K562 (cell line): Measurements from ENCODE around the gene EGFR. TPM values are rescaled to one million over a fixed set of nuclear protein-coding genes. Genes with fewer than 3 reads are reported as not detected.

Experiments used
- ATAC-seq: fragments of 200-7000 bp; cut with Tn5 transposase; 3 replicates; pipeline ENCODE4 v1.9.1; 2020; ENCODE audit warnings: moderate library complexity
- BruUV-seq: library from RNA; stranded (reverse); fragments of 400-500 nt; replicated peaks from 2 replicates; lab custom pipeline; 2021; lab: Mats Ljungman, UMichigan
- CTCF ChIA-PET: fragments of 300-600 bp; formaldehyde crosslinking; extraction: SDS; loops from one replicate; lab custom pipeline; 2021; ENCODE audit warnings: low intra/inter-chr PET ratio; lab: Yijun Ruan, JAX
- POLR2A ChIA-PET: fragments of 300-600, 350-650 bp; sonication (Branson Sonifier 250); formaldehyde crosslinking; extraction: SDS; loops from one replicate; lab custom pipeline; 2021; ENCODE audit warnings: antibody characterized with exemption, inconsistent platforms; lab: Yijun Ruan, JAX
- DNase-seq, 4 experiments: peaks; one replicate each; pipeline versions ENCODE4 v3.0.0 to v3.0.0-alpha.2; 2011 to 2018; ENCODE audit warnings: low spot score in 3 of 4, mixed read lengths in 3 of 4; ENCODE audit errors: extremely low read depth in 1 of 4
- FAIRE-seq: peaks from 2 replicates; lab custom pipeline; 2011; peaks lifted over from hg19 to GRCh38; lab: Jason Lieb, UNC
- H2AFZ ChIP-seq: 2 replicates; pipeline ENCODE4 v1.6.0; 2011; ENCODE audit warnings: low read depth, low read length, control low read depth, inconsistent platforms
- H3K27ac ChIP-seq: fragments of 200-600 bp; 3 replicates; pipeline ENCODE4 v1.8.0; 2011; ENCODE audit warnings: low read depth, mild to moderate bottlenecking, control low read depth, inconsistent platforms, low read length, moderate library complexity, mixed read lengths; ENCODE audit errors: extremely low read depth
- H3K27me3 ChIP-seq, 2 experiments: fragments of 300-600 bp in 1 of 2; 2 replicates in 1 of 2; 3 replicates in 1 of 2; pipeline versions ENCODE4 v1.6.0 to v1.8.0; 2011; ENCODE audit warnings: inconsistent platforms in 2 of 2, low read length in 2 of 2, mild to moderate bottlenecking in 1 of 2, mixed read lengths in 1 of 2, moderate library complexity in 1 of 2; ENCODE audit not compliant: control insufficient read depth in 2 of 2, insufficient read depth in 2 of 2
- H3K36me3 ChIP-seq: fragments of 300-600 bp; 3 replicates; pipeline ENCODE4 v1.8.0; 2011; ENCODE audit warnings: mild to moderate bottlenecking, low read length, inconsistent platforms; ENCODE audit not compliant: control insufficient read depth, insufficient read depth
- H3K4me1 ChIP-seq, 2 experiments: fragments of 200-600 bp in 1 of 2; replicated peaks in 1 of 2; 2 replicates in 1 of 2; 3 replicates in 1 of 2; pipeline versions ENCODE4 v1.5.1 to v1.8.0; 2011; ENCODE audit warnings: inconsistent platforms in 2 of 2, low read length in 2 of 2, mild to moderate bottlenecking in 1 of 2, mixed read lengths in 1 of 2, moderate library complexity in 1 of 2; ENCODE audit not compliant: control insufficient read depth in 2 of 2, insufficient read depth in 2 of 2
- H3K4me2 ChIP-seq: 2 replicates; pipeline ENCODE4 v1.6.1; 2011; ENCODE audit warnings: low read length, control low read depth, inconsistent platforms, mixed read lengths; ENCODE audit not compliant: insufficient read depth
- H3K4me3 ChIP-seq: fragments of 200-600 bp; sonication (generic), shearing (Covaris generic); 2 replicates; pipeline ENCODE4 v1.5.1; 2016; ENCODE audit warnings: control low read depth, inconsistent platforms
- H3K79me2 ChIP-seq: fragments of 200-600 bp; 3 replicates; pipeline ENCODE4 v1.8.0; 2011; ENCODE audit warnings: low read length, inconsistent platforms; ENCODE audit not compliant: control insufficient read depth, insufficient read depth
- H3K9ac ChIP-seq, 2 experiments: 2 replicates each; pipeline versions ENCODE4 v1.6.0 to v1.6.1; 2011; ENCODE audit warnings: low read depth in 2 of 2, low read length in 2 of 2, control low read depth in 1 of 2, inconsistent platforms in 1 of 2, mild to moderate bottlenecking in 1 of 2, mixed read lengths in 1 of 2; ENCODE audit not compliant: insufficient read depth in 1 of 2
- H3K9me1 ChIP-seq: one replicate; pipeline ENCODE4 v1.6.0; 2011; ENCODE audit warnings: inconsistent platforms, mild to moderate bottlenecking, low read length, moderate library complexity; ENCODE audit not compliant: control insufficient read depth, insufficient read depth
- H3K9me3 ChIP-seq: replicated peaks from 2 replicates; pipeline ENCODE4 v1.5.1; 2011; ENCODE audit warnings: low read depth, low read length, inconsistent platforms; ENCODE audit not compliant: control insufficient read depth, insufficient read depth
- H4K20me1 ChIP-seq: replicated peaks from 2 replicates; pipeline ENCODE4 v1.6.1; 2011; ENCODE audit warnings: low read length, inconsistent platforms, mixed read lengths; ENCODE audit not compliant: control insufficient read depth, insufficient read depth
- ARID2 ChIP-seq: fragments of 450-650 bp; IDR thresholded peaks from 2 replicates; pipeline ENCODE4 v1.6.1; 2017; ENCODE audit warnings: antibody characterized with exemption, mild to moderate bottlenecking
- CTBP1 ChIP-seq: fragments of 450-650 bp; IDR thresholded peaks from 2 replicates; pipeline ENCODE4 v1.6.1; 2016; ENCODE audit warnings: borderline replicate concordance
- HNRNPH1 ChIP-seq: fragments of 200-400 bp; formaldehyde crosslinking; optimal IDR thresholded peaks from 2 replicates; pipeline ENCODE3; 2017; ENCODE audit warnings: low read depth, mild to moderate bottlenecking, low read length, moderate library complexity
- KDM1A ChIP-seq, 2 experiments: fragments of 450-650 bp; IDR thresholded peaks; 2 replicates each; pipeline ENCODE4 v1.6.1; 2016; ENCODE audit warnings: mild to moderate bottlenecking in 2 of 2
- NR2C1 ChIP-seq, 2 experiments: fragments of 450-650 bp; IDR thresholded peaks; 2 replicates each; pipeline ENCODE4 v1.6.1; 2017; ENCODE audit warnings: mild to moderate bottlenecking in 2 of 2, antibody characterized with exemption in 1 of 2, inconsistent platforms in 1 of 2, missing compliant biosample characterization in 1 of 2, missing genetic modification characterization in 1 of 2
- NUFIP1 ChIP-seq: fragments of 450-650 bp; IDR thresholded peaks from 2 replicates; pipeline ENCODE4 v1.6.1; 2018; ENCODE audit not compliant: partially characterized antibody
- PHB2 ChIP-seq: fragments of 450-650 bp; IDR thresholded peaks from 2 replicates; pipeline ENCODE4 v1.6.1; 2017; ENCODE audit warnings: low read depth
- SP1 ChIP-seq: sonication (generic); formaldehyde crosslinking; IDR thresholded peaks from 2 replicates; pipeline ENCODE4 v1.8.1; 2022; ENCODE audit warnings: mild to moderate bottlenecking, missing genetic modification reagents
- TGIF2 ChIP-seq: sonication (generic); formaldehyde crosslinking; IDR thresholded peaks from 2 replicates; pipeline ENCODE4 v1.8.1; 2022; ENCODE audit warnings: mild to moderate bottlenecking, missing genetic modification reagents, moderate library complexity
- ZNF175 ChIP-seq: fragments of 200-800 bp; sonication (Bioruptor generic); IDR thresholded peaks from 2 replicates; pipeline ENCODE4 v1.6.1; 2016; ENCODE audit warnings: low read depth, mild to moderate bottlenecking, missing genetic modification characterization, missing compliant biosample characterization
- WGBS: fragments of 100-300 bp; shearing (Covaris generic); methylation state at CpG from one replicate; pipeline ENCODE4 v1.1.6; 2016; ENCODE audit warnings: low coverage, mixed read lengths; ENCODE audit not compliant: insufficient coverage; ENCODE audit errors: missing lambda C conversion rate; 5-methylcytosine and 5-hydroxymethylcytosine counted together
- in situ Hi-C: fragments of 300-500 bp; cut with MboI; formaldehyde crosslinking; loops from 4 replicates; pipeline ENCODE4 v1.15.0; 2018; ENCODE audit warnings: inconsistent platforms, mixed read lengths
- intact Hi-C: fragments of 100-400 bp; cut with micrococcal nuclease; formaldehyde crosslinking; loops from 2 replicates; pipeline ENCODE4 v1.14.2; 2022
- polyA plus RNA-seq, 8 experiments: library from polyadenylated mRNA; depleted of rRNA in 4 of 8; stranded (reverse) in 5 of 8; unstranded in 3 of 8; fragments of >200 nt; fragmentation: Nextera tagmentation in 2 of 8; fragmentation: Illumina TruSeq in 1 of 8; extraction: Ambion mirVana in 2 of 8; extraction: Trizol in 1 of 8; gene quantifications; 2 replicates each; pipeline versions ENCODE4 v1.2.1 to v1.2.3, GENCODE V29; 2011 to 2014; ENCODE audit warnings: inconsistent platforms in 1 of 8, missing spikeins in 1 of 8
- total RNA-seq, 7 experiments: library from RNA; depleted of rRNA in 6 of 7; stranded (reverse); fragments of >200 nt in 6 of 7; fragmentation: Illumina TruSeq in 2 of 7; extraction: Trizol in 2 of 7; gene quantifications; 2 replicates each; pipeline versions ENCODE4 v1.2.1 to v1.2.3, GENCODE V29; 2011 to 2021; ENCODE audit warnings: low replicate concordance in 1 of 7
- TF ChIP-seq, protein P1 (sequence below), 2 experiments: fragments of 450-650 bp; IDR thresholded peaks; 2 replicates each; pipeline ENCODE4 v1.6.1; 2016

The EGFR gene
- total and polyA plus RNA-seq, 9 of the 15 experiments (the other 6 are each of a cell fraction or from before 2014, with no cell fraction given): 0.13 TPM; not detected in 8

DNA sequence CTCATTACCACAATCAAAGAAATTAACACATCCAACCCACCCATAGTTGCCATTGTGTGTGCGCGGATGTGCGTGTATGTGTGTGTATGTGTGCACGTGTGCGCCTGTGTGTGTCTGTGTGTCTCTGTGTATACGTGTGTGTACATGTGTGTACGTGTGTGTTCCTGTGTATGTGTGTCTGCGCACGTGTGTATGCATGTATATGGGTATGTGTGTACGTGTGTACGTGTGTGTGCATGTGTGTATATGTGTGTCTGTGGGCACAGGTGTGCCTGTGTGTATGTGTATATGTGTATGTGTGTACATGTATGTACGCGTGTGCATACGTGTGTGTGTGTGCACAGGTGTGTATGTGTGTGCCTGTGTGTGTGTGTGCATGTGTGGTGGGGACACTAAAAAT, 48.9 kb downstream of the EGFR start:
- 4% methylated on average over 14 of the region's 14 CpGs for WGBS

GRCh38 chr7:55069271-55069792, 50.5 kb downstream of the EGFR start:
- Histone ChIP-seq H2AFZ (no peak overlapping the region), H3K79me2 (no peaks in the 10 kb centered on the region), H3K9me1 (no peaks in the 10 kb centered on the region), H3K4me2 (no peak overlapping the region), H3K9me3 (no peaks in the 10 kb centered on the region), H4K20me1 (no peaks in the 10 kb centered on the region), H3K36me3 (no peaks in the 10 kb centered on the region), H3K9ac (no peak overlapping the region), H3K27me3 (peaks cover 5 to 22% of the 10 kb centered on the region in 2 experiments; a peak in 4 of 5 replicates), H3K4me1 (no peaks in the 10 kb centered on the region; a peak in 1 of 5 replicates), H3K27ac (no peak overlapping the region), H3K4me3 (no peak overlapping the region)
- CTCF ChIA-PET: no interaction called here
- POLR2A ChIA-PET: no interaction called here
- ATAC-seq: no peak
- intact Hi-C loops (no loop called here), in situ Hi-C loops (no loop called here)
- WGBS: 2% methylated on average over 5 of the region's 5 CpGs
- no peak for DNase-seq
- no peak for FAIRE-seq
- no TSS peak for BruUV-seq
- TF ChIP-seq NR2C1 (IDR thresholded peaks at IDR 0.05): no peak
- TF ChIP-seq NR2C1 (tag; IDR thresholded peaks at IDR 0.05): no peak
- TF ChIP-seq NUFIP1: no peak
- TF ChIP-seq, protein P1, sequence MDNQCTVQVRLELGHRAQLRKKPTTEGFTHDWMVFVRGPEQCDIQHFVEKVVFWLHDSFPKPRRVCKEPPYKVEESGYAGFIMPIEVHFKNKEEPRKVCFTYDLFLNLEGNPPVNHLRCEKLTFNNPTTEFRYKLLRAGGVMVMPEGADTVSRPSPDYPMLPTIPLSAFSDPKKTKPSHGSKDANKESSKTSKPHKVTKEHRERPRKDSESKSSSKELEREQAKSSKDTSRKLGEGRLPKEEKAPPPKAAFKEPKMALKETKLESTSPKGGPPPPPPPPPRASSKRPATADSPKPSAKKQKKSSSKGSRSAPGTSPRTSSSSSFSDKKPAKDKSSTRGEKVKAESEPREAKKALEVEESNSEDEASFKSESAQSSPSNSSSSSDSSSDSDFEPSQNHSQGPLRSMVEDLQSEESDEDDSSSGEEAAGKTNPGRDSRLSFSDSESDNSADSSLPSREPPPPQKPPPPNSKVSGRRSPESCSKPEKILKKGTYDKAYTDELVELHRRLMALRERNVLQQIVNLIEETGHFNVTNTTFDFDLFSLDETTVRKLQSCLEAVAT (IDR thresholded peaks at IDR 0.05): no peak
- no peak for TF ChIP-seq ZNF175
- TF ChIP-seq PHB2: no peak
- TF ChIP-seq TGIF2 (CRISPR knock-in tag): no peak
- no peak for TF ChIP-seq CTBP1
- no peak for TF ChIP-seq SP1
- TF ChIP-seq, all 486 proteins: peak for 0

More for the DNA sequence above, 48.9 kb downstream of the EGFR start:
- Histone ChIP-seq H3K27ac (no peak overlapping the region), H2AFZ (no peak overlapping the region), H3K36me3 (no peaks in the 10 kb centered on the region), H3K9ac (no peak overlapping the region), H3K9me1 (no peaks in the 10 kb centered on the region), H3K4me1 (no peaks in the 10 kb centered on the region), H3K27me3 (peaks cover 4 to 26% of the 10 kb centered on the region in 2 experiments; a peak in 4 of 5 replicates), H3K4me2 (no peak overlapping the region), H4K20me1 (no peaks in the 10 kb centered on the region), H3K4me3 (no peak overlapping the region), H3K9me3 (no peaks in the 10 kb centered on the region), H3K79me2 (no peaks in the 10 kb centered on the region)
- no peak for TF ChIP-seq HNRNPH1
- TF ChIP-seq ARID2: peak; percentile 69
- peak in 1 of 2 experiments; percentile 85; a peak in 2 of 4 replicates for TF ChIP-seq KDM1A (IDR thresholded peaks at IDR 0.05)
- no TSS peak for BruUV-seq
- DNase-seq (no peak), ATAC-seq (no peak), FAIRE-seq (no peak)
- ChIA-PET CTCF (no interaction called here), POLR2A (interaction anchor here (1.2 kb wide), 2 partner anchors 12 to 49 kb away, joined by 3 read pairs; partner anchors contain the start of gene EGFR)
- intact Hi-C loops: no loop called here
- in situ Hi-C loops: no loop called here
